ENCODE data around the gene NME3. TPM values are rescaled to one million over a fixed set of nuclear protein-coding genes. Genes with fewer than 3 reads are reported as not detected.

The NME3 gene
- total and polyA plus RNA-seq, 2 of the 13 experiments (the other 11 are each of a cell fraction or from before 2014, with no cell fraction given), result 10.4 to 15.9 TPM

DNA sequence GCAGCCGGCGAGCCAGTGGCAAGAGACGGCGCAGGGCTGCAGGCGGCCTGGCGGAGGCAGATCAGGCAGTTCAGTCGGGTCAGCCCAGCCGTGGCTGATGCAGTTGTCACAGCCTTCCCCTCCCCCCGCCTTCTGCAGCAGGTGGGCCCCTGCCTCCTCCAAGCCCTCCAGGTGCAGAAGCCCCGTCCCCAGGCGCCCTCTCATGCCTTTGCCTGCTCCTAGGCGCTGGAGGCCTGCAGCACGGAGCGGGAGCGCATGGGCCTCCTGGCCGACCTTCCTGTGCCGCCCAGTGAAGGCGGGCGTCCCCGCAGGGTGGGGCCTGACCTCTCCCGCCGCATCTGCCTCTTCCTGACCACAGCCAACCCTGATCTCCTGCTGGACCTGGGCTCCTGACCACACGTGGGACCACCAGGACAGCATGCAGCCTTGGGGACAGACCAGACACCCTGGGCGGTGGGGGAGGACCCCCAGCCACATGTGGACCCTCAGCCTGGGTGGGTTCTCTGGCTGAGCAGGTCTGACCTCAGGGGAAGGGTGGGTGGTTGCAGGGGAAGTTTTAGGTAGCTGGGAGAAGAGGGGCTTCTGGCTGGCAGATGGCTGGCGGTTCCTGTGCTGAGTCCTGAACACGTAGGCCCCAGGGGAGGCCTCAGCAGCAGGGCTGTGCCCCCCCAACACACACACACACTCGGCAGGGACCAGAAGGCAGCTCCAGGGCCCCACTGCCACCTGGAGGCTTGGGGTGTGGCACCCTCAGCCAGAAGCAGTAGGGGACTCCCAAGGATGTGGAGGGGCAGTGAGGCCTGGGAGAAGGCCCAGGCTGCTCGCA, 4.7 kb upstream of the NME3 start:
- 94% methylated on average over 9 of the region's 28 CpGs for WGBS (ENCODE audit: low lambda C conversion rate)
- Histone ChIP-seq H3K27ac (ENCODE audit: extremely low read length, insufficient read depth, low read length) (no peak overlapping the region), H3K4me1 (ENCODE audit: insufficient read depth, low read length) (peaks cover 20% of the 10 kb centered on the region), H3K9me3 (ENCODE audit: low read length) (no peaks in the 10 kb centered on the region), H3K79me2 (ENCODE audit: insufficient read depth, low read length) (peaks cover 30% of the 10 kb centered on the region), H3K9ac (ENCODE audit: insufficient read depth, low read depth, low read length) (no peak overlapping the region), H3K27me3 (ENCODE audit: control insufficient read depth in 1 of 2, insufficient read depth in 2 of 2, low read length in 2 of 2) (no peaks in the 10 kb centered on the region; a peak in 2 of 5 replicates), H2AFZ (ENCODE audit: low read length) (no peak overlapping the region), H4K20me1 (ENCODE audit: insufficient read depth, low read length) (no peaks in the 10 kb centered on the region), H3K4me3 (replicated peaks in 1 of 3; ENCODE audit: insufficient read depth in 1 of 3, low read depth in 2 of 3, low read length in 3 of 3) (no peak overlapping the region), H3K36me3 (replicated peaks in 1 of 2; ENCODE audit: control insufficient read depth in 1 of 2, insufficient read depth in 2 of 2, low read length in 2 of 2) (peaks cover 5 to 13% of the 10 kb centered on the region in 2 experiments; a peak in 3 of 5 replicates), H3K4me2 (ENCODE audit: low read depth, low read length) (no peak overlapping the region)
- intact Hi-C loops (cut with micrococcal nuclease; ENCODE audit: unreplicated experiment) (no loop called here), in situ Hi-C loops (cut with HindIII; ENCODE audit: extremely low pct_ligation_motif_present, low pct_unique_long_range_greater_than_20kb) (no loop called here)
- TF ChIP-seq AGO2 (optimal IDR thresholded peaks at IDR 0.05; ENCODE audit: low read depth, low read length) (peak; percentile 16), SKI (IDR thresholded peaks at IDR 0.05; ENCODE audit: partially characterized antibody) (no peak), ZBTB42 (CRISPR knock-in tag; IDR thresholded peaks at IDR 0.05) (no peak), SNAPC2 (CRISPR knock-in tag; IDR thresholded peaks at IDR 0.05) (no peak), NONO (IDR thresholded peaks at IDR 0.05) (no peak), NONO (CRISPR knock-in tag; conservative IDR thresholded peaks at IDR 0.05) (0 out of 2 replicates have a peak, but pooled peaks have one; percentile 1), ZNF878 (CRISPR knock-in tag; IDR thresholded peaks at IDR 0.05) (no peak), ZKSCAN5 (CRISPR knock-in tag; IDR thresholded peaks at IDR 0.05) (no peak), MEIS1 (CRISPR knock-in tag; IDR thresholded peaks at IDR 0.05; ENCODE audit: borderline replicate concordance) (no peak)
- TF ChIP-seq, protein P1, sequence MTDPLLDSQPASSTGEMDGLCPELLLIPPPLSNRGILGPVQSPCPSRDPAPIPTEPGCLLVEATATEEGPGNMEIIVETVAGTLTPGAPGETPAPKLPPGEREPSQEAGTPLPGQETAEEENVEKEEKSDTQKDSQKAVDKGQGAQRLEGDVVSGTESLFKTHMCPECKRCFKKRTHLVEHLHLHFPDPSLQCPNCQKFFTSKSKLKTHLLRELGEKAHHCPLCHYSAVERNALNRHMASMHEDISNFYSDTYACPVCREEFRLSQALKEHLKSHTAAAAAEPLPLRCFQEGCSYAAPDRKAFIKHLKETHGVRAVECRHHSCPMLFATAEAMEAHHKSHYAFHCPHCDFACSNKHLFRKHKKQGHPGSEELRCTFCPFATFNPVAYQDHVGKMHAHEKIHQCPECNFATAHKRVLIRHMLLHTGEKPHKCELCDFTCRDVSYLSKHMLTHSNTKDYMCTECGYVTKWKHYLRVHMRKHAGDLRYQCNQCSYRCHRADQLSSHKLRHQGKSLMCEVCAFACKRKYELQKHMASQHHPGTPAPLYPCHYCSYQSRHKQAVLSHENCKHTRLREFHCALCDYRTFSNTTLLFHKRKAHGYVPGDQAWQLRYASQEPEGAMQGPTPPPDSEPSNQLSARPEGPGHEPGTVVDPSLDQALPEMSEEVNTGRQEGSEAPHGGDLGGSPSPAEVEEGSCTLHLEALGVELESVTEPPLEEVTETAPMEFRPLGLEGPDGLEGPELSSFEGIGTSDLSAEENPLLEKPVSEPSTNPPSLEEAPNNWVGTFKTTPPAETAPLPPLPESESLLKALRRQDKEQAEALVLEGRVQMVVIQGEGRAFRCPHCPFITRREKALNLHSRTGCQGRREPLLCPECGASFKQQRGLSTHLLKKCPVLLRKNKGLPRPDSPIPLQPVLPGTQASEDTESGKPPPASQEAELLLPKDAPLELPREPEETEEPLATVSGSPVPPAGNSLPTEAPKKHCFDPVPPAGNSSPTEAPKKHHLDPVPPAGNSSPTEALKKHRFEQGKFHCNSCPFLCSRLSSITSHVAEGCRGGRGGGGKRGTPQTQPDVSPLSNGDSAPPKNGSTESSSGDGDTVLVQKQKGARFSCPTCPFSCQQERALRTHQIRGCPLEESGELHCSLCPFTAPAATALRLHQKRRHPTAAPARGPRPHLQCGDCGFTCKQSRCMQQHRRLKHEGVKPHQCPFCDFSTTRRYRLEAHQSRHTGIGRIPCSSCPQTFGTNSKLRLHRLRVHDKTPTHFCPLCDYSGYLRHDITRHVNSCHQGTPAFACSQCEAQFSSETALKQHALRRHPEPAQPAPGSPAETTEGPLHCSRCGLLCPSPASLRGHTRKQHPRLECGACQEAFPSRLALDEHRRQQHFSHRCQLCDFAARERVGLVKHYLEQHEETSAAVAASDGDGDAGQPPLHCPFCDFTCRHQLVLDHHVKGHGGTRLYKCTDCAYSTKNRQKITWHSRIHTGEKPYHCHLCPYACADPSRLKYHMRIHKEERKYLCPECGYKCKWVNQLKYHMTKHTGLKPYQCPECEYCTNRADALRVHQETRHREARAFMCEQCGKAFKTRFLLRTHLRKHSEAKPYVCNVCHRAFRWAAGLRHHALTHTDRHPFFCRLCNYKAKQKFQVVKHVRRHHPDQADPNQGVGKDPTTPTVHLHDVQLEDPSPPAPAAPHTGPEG (CRISPR knock-in tag; IDR thresholded peaks at IDR 0.05), result no peak
- CTCF ChIA-PET (ENCODE audit: low intra/inter-chr PET ratio, low total read pairs), result no interaction called here
- ATAC-seq (no peak), FAIRE-seq (no peak), DNase-seq (ENCODE audit: low spot score) (no peak)
- POLR2A ChIA-PET, result interaction anchor here (3.8 kb wide), 1 partner anchor 48 kb away, joined by 10 read pairs; no protein-coding TSS in a partner anchor
- no TSS peak for BruUV-seq (replicated peaks)

Measured in HepG2 (cell line).